C4-2B (cell line): ENCODE data around the gene GNGT2.

Experiments used
- H3K27ac ChIP-seq: fragments of 450-650 bp; 2 replicates; pipeline ENCODE4 v1.5.1; 2017
- CTCF ChIP-seq: fragments of 450-650 bp; conservative IDR thresholded peaks from 2 replicates; pipeline ENCODE4 v1.5.1; 2017; ENCODE audit warnings: mild to moderate bottlenecking
- ZFX ChIP-seq: fragments of 450-650 bp; IDR thresholded peaks from 2 replicates; pipeline ENCODE4 v1.6.1; 2017

Gene GNGT2

GRCh38 chr17:49210158-49211029, at the start of gene GNGT2, which contains the start of gene ABI3:
Gene GNGT2, minus strand, starts transcription at chr17:49210574. Its CDS starts 3,152 bp downstream, at chr17:49207422.
Gene ABI3, plus strand, starts transcription at chr17:49210707. Its CDS starts 18 bp downstream, at chr17:49210725.
- no peak for TF ChIP-seq CTCF
- no peak for TF ChIP-seq ZFX
- H3K27ac ChIP-seq, result no peak within 1 kb of the TSS

- no peak overlapping the region for H3K27ac ChIP-seq
Observed at GRCh38 chr17:49259663-49260010, 49.3 kb upstream of the GNGT2 start.

GRCh38 chr17:49258394-49258793, 48.0 kb upstream of the GNGT2 start:
- H3K27ac ChIP-seq, result no peak overlapping the region
- TF ChIP-seq CTCF (no peak), ZFX (no peak)

More at GRCh38 chr17:49259663-49260010, 49.3 kb upstream of the GNGT2 start:
- TF ChIP-seq ZFX (no peak), CTCF (no peak)

GRCh38 chr17:49255125-49255524, 44.8 kb upstream of the GNGT2 start:
- no peak overlapping the region for H3K27ac ChIP-seq
- TF ChIP-seq ZFX (no peak), CTCF (no peak)

GRCh38 chr17:49254066-49254465, 43.7 kb upstream of the GNGT2 start:
- H3K27ac ChIP-seq, result no peak overlapping the region
- TF ChIP-seq ZFX (no peak), CTCF (no peak)

GRCh38 chr17:49252148-49252695, 41.8 kb upstream of the GNGT2 start:
- no peak overlapping the region for H3K27ac ChIP-seq
- TF ChIP-seq CTCF, result no peak
- TF ChIP-seq ZFX, result no peak

GRCh38 chr17:49249890-49250522, 39.6 kb upstream of the GNGT2 start:
- H3K27ac ChIP-seq, result no peak overlapping the region
- TF ChIP-seq ZFX (no peak), CTCF (no peak)
